H9 (cell line): ENCODE measurements around the gene SEC24C. TPM values are rescaled to one million over a fixed set of nuclear protein-coding genes. Genes with fewer than 3 reads are reported as not detected.
A peak's percentile ranks its signal among the peaks of the same experiment; 100 is the strongest.

Source experiments
- DNase-seq: peaks from one replicate; pipeline ENCODE4 v3.0.0-alpha.2; 2017
- H2AFZ ChIP-seq: one replicate; pipeline ENCODE4 v1.6.1; 2013; ENCODE audit warnings: mild to moderate bottlenecking, low read length, control low read depth, moderate library complexity
- H2AK5ac ChIP-seq: 2 replicates; pipeline ENCODE4 v1.6.1; 2013; ENCODE audit warnings: low read length, control low read depth, mixed read lengths; ENCODE audit not compliant: insufficient read length
- H2BK120ac ChIP-seq: one replicate; pipeline ENCODE4 v1.6.1; 2013; ENCODE audit warnings: low read depth, mild to moderate bottlenecking, low read length, control low read depth, inconsistent platforms; ENCODE audit not compliant: poor library complexity, severe bottlenecking
- H2BK12ac ChIP-seq: 2 replicates; pipeline ENCODE4 v1.6.1; 2013; ENCODE audit warnings: low read length, control low read depth, mixed read lengths, low read depth; ENCODE audit not compliant: insufficient read length
- H2BK15ac ChIP-seq: 2 replicates; pipeline ENCODE4 v1.6.1; 2013; ENCODE audit warnings: low read depth, low read length, control low read depth
- H2BK20ac ChIP-seq: one replicate; pipeline ENCODE4 v1.6.1; 2013; ENCODE audit warnings: low read depth, mild to moderate bottlenecking, low read length, control low read depth, inconsistent platforms; ENCODE audit not compliant: poor library complexity, severe bottlenecking
- H2BK5ac ChIP-seq: 2 replicates; pipeline ENCODE4 v1.6.1; 2013; ENCODE audit warnings: low read length, control low read depth, mixed read lengths; ENCODE audit not compliant: insufficient read length
- H3K14ac ChIP-seq: 2 replicates; pipeline ENCODE4 v1.6.1; 2013; ENCODE audit warnings: low read length, control low read depth; ENCODE audit not compliant: insufficient read depth
- H3K18ac ChIP-seq: 2 replicates; pipeline ENCODE4 v1.6.1; 2013; ENCODE audit warnings: low read depth, mild to moderate bottlenecking, mixed read lengths, low read length, control low read depth; ENCODE audit not compliant: insufficient read length
- H3K23ac ChIP-seq: 2 replicates; pipeline ENCODE4 v1.6.1; 2013; ENCODE audit warnings: low read length, control low read depth, mixed read lengths, low read depth; ENCODE audit not compliant: insufficient read length
- H3K23me2 ChIP-seq: 2 replicates; pipeline ENCODE4 v1.6.1; 2013; ENCODE audit warnings: low read depth, mild to moderate bottlenecking, mixed read lengths, low read length, control low read depth; ENCODE audit not compliant: insufficient read length, poor library complexity, severe bottlenecking
- H3K27ac ChIP-seq: 2 replicates; pipeline ENCODE4 v1.5.1; 2013; ENCODE audit warnings: low read length, control low read depth, mixed read lengths, low read depth; ENCODE audit not compliant: insufficient read length
- H3K27me3 ChIP-seq: 2 replicates; pipeline ENCODE4 v1.6.1; 2013; ENCODE audit warnings: low read length, control low read depth, inconsistent platforms; ENCODE audit not compliant: insufficient read depth
- H3K4ac ChIP-seq: 2 replicates; pipeline ENCODE4 v1.6.1; 2013; ENCODE audit warnings: low read depth, mild to moderate bottlenecking, control low read depth, inconsistent platforms, low read length, moderate library complexity
- H3K4me1 ChIP-seq: 2 replicates; pipeline ENCODE4 v1.6.1; 2013; ENCODE audit warnings: low read length, control low read depth, inconsistent platforms; ENCODE audit not compliant: insufficient read depth
- H3K4me2 ChIP-seq: 2 replicates; pipeline ENCODE4 v1.6.1; 2013; ENCODE audit warnings: low read length, control low read depth, mixed read lengths; ENCODE audit not compliant: insufficient read length, insufficient read depth
- H3K56ac ChIP-seq: 2 replicates; pipeline ENCODE4 v1.6.1; 2013; ENCODE audit warnings: low read depth, mild to moderate bottlenecking, mixed read lengths, low read length, control low read depth; ENCODE audit not compliant: insufficient read length
- H3K79me1 ChIP-seq: 2 replicates; pipeline ENCODE4 v1.6.1; 2013; ENCODE audit warnings: low read depth, mild to moderate bottlenecking, moderate library complexity, low read length, control low read depth, inconsistent platforms; ENCODE audit not compliant: insufficient read depth, poor library complexity, severe bottlenecking
- H3K79me2 ChIP-seq: 2 replicates; pipeline ENCODE4 v1.6.1; 2013; ENCODE audit warnings: low read length, control low read depth, inconsistent platforms; ENCODE audit not compliant: insufficient read depth
- H3K9ac ChIP-seq: 2 replicates; pipeline ENCODE4 v1.6.1; 2013; ENCODE audit warnings: low read length, control low read depth, mixed read lengths; ENCODE audit not compliant: insufficient read length; ENCODE audit errors: extremely low read depth
- H3K9me3 ChIP-seq: one replicate; pipeline ENCODE4 v1.6.1; 2013; ENCODE audit warnings: low read depth, low read length, inconsistent platforms; ENCODE audit not compliant: control insufficient read depth
- H3T11ph ChIP-seq: one replicate; pipeline ENCODE4 v1.6.1; 2013; ENCODE audit warnings: mild to moderate bottlenecking, low read length, control low read depth, inconsistent platforms
- H4K20me1 ChIP-seq: one replicate; pipeline ENCODE4 v1.6.1; 2013; ENCODE audit not compliant: control insufficient read depth, insufficient read length, insufficient read depth
- H4K5ac ChIP-seq: 2 replicates; pipeline ENCODE4 v1.6.1; 2013; ENCODE audit warnings: low read depth, mild to moderate bottlenecking, mixed read lengths, low read length, control low read depth; ENCODE audit not compliant: insufficient read length
- H4K8ac ChIP-seq: replicated peaks from 2 replicates; pipeline ENCODE4 v1.6.1; 2013; ENCODE audit warnings: low read length, control low read depth, mixed read lengths, low read depth; ENCODE audit not compliant: insufficient read length
- H4K91ac ChIP-seq: 2 replicates; pipeline ENCODE4 v1.6.1; 2013; ENCODE audit warnings: low read depth, mild to moderate bottlenecking, moderate library complexity, mixed read lengths, low read length, control low read depth; ENCODE audit not compliant: insufficient read length
- H3K27ac Mint-ChIP-seq, 3 experiments: 2 replicates in 2 of 3; 3 replicates in 1 of 3; pipeline ENCODE4 v1.8.0; 2020 to 2021; ENCODE audit warnings: mixed read lengths in 3 of 3, mild to moderate bottlenecking in 1 of 3, moderate library complexity in 1 of 3
- H3K27me3 Mint-ChIP-seq: 2 replicates; pipeline ENCODE4 v1.8.0; 2021; ENCODE audit warnings: low read depth, mild to moderate bottlenecking, moderate library complexity, mixed read lengths
- H3K36me3 Mint-ChIP-seq, 3 experiments: 2 replicates in 2 of 3; 3 replicates in 1 of 3; pipeline ENCODE4 v1.8.0; 2020 to 2021; ENCODE audit warnings: low read depth in 3 of 3, mixed read lengths in 3 of 3; ENCODE audit not compliant: insufficient read depth in 1 of 3
- H3K4me1 Mint-ChIP-seq, 2 experiments: 2 replicates each; pipeline ENCODE4 v1.8.0; 2020; ENCODE audit warnings: mixed read lengths in 2 of 2
- H3K4me3 Mint-ChIP-seq, 2 experiments: 2 replicates in 1 of 2; 3 replicates in 1 of 2; pipeline ENCODE4 v1.8.0; 2020 to 2021; ENCODE audit warnings: mild to moderate bottlenecking in 2 of 2, mixed read lengths in 2 of 2, moderate library complexity in 1 of 2
- H3K9me3 Mint-ChIP-seq, 2 experiments: 2 replicates in 1 of 2; 3 replicates in 1 of 2; pipeline ENCODE4 v1.8.0; 2020; ENCODE audit warnings: mild to moderate bottlenecking in 2 of 2, mixed read lengths in 2 of 2, moderate library complexity in 1 of 2
- WGBS: extraction: QIAGEN DNeasy Blood & Tissue Kit; methylation state at CpG from one replicate; pipeline ENCODE4 v1.1.7; 2013; ENCODE audit warnings: missing lambda C conversion rate, low lambda C conversion rate, mixed read lengths; ENCODE audit not compliant: insufficient read length; ENCODE audit errors: extremely low coverage; 5-methylcytosine and 5-hydroxymethylcytosine counted together
- total RNA-seq: library from RNA; stranded (reverse); gene quantifications from 2 replicates; pipeline ENCODE4 v1.2.1, GENCODE V29; 2021
- TF ChIP-seq, protein P1 (sequence below): fragments of 200-600 bp; sonication (generic); conservative IDR thresholded peaks from 3 replicates; pipeline ENCODE4 v1.8.0; 2021; ENCODE audit warnings: antibody characterized with exemption, mild to moderate bottlenecking

The SEC24C gene
- total RNA-seq, 1 experiment from 2014 or later = 62.4 TPM

DNA sequence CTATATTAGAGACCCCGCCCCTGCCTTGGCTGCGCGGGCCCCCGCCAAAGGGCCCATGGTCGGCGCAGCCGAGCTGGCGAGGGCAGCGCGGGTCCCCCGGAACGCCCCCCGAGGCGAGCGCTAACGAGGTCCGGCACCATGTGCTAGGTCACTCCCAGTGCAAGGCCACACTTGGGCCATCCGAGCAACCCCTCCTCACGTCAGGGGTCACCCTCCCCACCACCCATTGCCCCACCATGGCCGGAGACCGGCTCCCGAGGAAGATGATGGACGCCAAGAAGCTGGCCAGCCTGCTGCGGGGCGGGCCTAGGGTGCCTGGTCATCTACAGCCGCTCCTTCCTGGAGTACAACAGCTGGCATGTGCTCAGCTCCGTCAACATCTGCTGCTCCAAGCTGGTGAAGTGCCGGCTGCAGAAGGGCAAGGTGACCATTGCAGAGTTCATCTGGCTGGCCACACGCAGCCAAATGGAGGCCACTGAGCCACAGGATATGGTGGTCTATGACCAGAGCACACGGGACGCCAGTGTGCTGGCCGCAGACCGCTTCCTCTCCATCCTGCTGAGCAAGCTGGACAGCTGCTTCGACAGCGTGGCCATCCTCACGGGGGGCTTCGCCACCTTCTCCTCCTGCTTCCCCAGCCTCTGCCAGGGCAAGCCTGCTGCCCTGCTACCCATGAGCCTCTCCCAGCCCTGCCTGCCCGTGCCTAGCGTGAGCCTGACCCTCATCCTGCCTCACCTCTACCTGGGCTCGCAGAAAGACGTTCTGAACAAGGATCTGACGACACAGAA, 12.4 kb upstream of the SEC24C start:
- no peak overlapping the region for H3K4me2 ChIP-seq
- H2BK120ac ChIP-seq = no peak overlapping the region
- H3K79me2 ChIP-seq = no peaks in the 10 kb centered on the region; the same call in 1 of the 2 replicates
- H3K56ac ChIP-seq = no peak overlapping the region
- H3K27me3 ChIP-seq = no peaks in the 10 kb centered on the region
- no peaks in the 10 kb centered on the region for H3K23me2 ChIP-seq
- TF ChIP-seq, protein P1, sequence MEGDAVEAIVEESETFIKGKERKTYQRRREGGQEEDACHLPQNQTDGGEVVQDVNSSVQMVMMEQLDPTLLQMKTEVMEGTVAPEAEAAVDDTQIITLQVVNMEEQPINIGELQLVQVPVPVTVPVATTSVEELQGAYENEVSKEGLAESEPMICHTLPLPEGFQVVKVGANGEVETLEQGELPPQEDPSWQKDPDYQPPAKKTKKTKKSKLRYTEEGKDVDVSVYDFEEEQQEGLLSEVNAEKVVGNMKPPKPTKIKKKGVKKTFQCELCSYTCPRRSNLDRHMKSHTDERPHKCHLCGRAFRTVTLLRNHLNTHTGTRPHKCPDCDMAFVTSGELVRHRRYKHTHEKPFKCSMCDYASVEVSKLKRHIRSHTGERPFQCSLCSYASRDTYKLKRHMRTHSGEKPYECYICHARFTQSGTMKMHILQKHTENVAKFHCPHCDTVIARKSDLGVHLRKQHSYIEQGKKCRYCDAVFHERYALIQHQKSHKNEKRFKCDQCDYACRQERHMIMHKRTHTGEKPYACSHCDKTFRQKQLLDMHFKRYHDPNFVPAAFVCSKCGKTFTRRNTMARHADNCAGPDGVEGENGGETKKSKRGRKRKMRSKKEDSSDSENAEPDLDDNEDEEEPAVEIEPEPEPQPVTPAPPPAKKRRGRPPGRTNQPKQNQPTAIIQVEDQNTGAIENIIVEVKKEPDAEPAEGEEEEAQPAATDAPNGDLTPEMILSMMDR = no peak
- no peak overlapping the region for H3K14ac ChIP-seq
- Mint-ChIP-seq H3K27me3 (no peaks in the 10 kb centered on the region), H3K36me3 (peaks cover 7 to 19% (median 17%) of the 10 kb centered on the region in 3 experiments; a peak in 6 of 7 replicates), H3K4me1 (peaks cover 2 to 3% of the 10 kb centered on the region in 2 experiments; a peak in 2 of 4 replicates), H3K27ac (no peak overlapping the region; a peak in 1 of 7 replicates), H3K9me3 (no peaks in the 10 kb centered on the region), H3K4me3 (peak overlapping the region; percentile 68 to 98; a peak in 4 of 5 replicates)
- no peaks in the 10 kb centered on the region for H4K20me1 ChIP-seq
- H3K9me3 ChIP-seq = no peaks in the 10 kb centered on the region
- H3K18ac ChIP-seq = no peak overlapping the region
- no peak overlapping the region for H2BK5ac ChIP-seq
- no peak for DNase-seq
- no CpG with 5 or more reads among the region's 42 CpGs for WGBS
- no peak overlapping the region for H3K27ac ChIP-seq
- no peak overlapping the region for H3K23ac ChIP-seq
- H2BK20ac ChIP-seq = no peak overlapping the region
- H3K9ac ChIP-seq = no peak overlapping the region
- H4K8ac ChIP-seq = no peak overlapping the region
- peaks cover 5% of the 10 kb centered on the region for H3K79me1 ChIP-seq
- no peak overlapping the region for H2BK15ac ChIP-seq
- no peak overlapping the region for H2BK12ac ChIP-seq
- H3K4ac ChIP-seq = no peak overlapping the region
- H3T11ph ChIP-seq = no peak overlapping the region
- no peaks in the 10 kb centered on the region for H3K4me1 ChIP-seq
- no peak overlapping the region for H2AFZ ChIP-seq
- no peak overlapping the region for H2AK5ac ChIP-seq
- H4K91ac ChIP-seq = no peak overlapping the region
- H4K5ac ChIP-seq = no peak overlapping the region
